ENCODE results near the gene CEMIP.

DNA sequence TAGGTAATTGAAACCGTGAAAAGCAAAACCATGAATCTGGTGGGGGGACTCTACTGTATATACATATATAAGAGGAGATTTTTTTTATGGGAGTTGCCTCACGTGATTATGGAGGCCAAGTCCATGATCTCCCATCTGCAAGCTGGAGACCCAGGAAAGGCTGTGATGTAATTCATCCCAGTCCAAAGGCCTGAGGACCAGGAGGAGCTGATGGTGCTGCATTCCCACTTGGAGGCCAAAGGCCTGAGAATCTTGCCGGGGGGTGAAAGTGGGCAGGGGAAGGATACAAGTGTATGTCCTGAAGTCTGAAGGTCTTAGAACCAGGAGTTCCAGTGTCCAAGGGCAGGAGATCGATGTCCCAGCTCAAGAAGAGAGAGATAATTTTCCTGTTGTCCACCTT, 37.1 kb upstream of the CEMIP start:
- TF ChIP-seq, protein P1, sequence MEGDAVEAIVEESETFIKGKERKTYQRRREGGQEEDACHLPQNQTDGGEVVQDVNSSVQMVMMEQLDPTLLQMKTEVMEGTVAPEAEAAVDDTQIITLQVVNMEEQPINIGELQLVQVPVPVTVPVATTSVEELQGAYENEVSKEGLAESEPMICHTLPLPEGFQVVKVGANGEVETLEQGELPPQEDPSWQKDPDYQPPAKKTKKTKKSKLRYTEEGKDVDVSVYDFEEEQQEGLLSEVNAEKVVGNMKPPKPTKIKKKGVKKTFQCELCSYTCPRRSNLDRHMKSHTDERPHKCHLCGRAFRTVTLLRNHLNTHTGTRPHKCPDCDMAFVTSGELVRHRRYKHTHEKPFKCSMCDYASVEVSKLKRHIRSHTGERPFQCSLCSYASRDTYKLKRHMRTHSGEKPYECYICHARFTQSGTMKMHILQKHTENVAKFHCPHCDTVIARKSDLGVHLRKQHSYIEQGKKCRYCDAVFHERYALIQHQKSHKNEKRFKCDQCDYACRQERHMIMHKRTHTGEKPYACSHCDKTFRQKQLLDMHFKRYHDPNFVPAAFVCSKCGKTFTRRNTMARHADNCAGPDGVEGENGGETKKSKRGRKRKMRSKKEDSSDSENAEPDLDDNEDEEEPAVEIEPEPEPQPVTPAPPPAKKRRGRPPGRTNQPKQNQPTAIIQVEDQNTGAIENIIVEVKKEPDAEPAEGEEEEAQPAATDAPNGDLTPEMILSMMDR (optimal IDR thresholded peaks at IDR 0.05 in 1 of 3, IDR thresholded peaks at IDR 0.05 in 1 of 3, conservative IDR thresholded peaks at IDR 0.05 in 1 of 3; ENCODE audit: extremely low read depth in 1 of 3, insufficient read depth in 2 of 3, low read length in 3 of 3) = no peak
- no peak for TF ChIP-seq EZH2 (IDR thresholded peaks at IDR 0.05; ENCODE audit: low read length)

Measured in keratinocyte (primary cell).